Nucleus accumbens (tissue), 56 donors: ENCODE data around the gene DUSP7.

ENCODE experiments used
- DNase-seq, 56 donors: peaks; one replicate each; lab custom pipeline; 2025; lab: John Stamatoyannopoulos, UW

DUSP7 gene

DNA sequence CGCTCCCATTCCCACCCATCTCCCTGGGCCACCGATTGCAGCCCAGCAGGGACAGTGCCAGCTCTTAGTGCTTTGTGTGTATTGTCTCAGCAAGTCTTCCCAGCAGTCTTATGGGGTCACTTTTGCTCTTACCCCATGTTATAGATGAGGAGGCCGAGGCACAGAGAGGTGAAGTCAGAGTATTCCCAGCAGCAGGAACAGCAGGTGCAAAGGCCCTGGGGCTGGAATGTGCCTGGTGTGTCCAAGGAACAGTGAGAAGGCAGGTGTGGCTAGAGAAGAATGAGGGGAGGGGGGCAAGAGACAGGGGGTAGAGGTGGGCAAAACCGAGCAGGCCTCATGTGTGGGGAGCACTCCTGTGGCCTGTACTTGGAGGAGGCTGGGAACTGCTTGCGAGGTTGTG, 12.8 kb upstream of the DUSP7 start:
- no peak for DNase-seq

DNA sequence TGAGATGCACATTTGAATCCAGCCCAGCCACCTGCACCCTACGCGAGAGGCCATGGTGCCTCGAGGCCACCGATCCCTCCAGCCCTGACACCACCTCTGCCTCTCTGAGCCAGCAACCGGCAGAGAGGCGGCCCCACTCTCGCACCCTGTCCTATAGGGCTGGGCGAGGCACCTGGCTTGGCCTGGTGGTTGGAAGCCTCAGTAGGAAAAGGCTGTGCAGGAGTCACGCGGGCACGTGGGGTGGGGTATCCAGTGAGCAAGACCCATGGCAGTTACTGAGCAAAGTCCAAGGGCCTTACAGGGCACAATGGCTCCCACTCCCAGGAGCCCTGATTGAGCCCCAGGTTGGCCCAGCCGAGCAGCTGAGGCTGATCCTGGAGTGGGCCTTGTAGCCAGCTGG, 12.4 kb upstream of the DUSP7 start:
- DNase-seq = no peak

DNA sequence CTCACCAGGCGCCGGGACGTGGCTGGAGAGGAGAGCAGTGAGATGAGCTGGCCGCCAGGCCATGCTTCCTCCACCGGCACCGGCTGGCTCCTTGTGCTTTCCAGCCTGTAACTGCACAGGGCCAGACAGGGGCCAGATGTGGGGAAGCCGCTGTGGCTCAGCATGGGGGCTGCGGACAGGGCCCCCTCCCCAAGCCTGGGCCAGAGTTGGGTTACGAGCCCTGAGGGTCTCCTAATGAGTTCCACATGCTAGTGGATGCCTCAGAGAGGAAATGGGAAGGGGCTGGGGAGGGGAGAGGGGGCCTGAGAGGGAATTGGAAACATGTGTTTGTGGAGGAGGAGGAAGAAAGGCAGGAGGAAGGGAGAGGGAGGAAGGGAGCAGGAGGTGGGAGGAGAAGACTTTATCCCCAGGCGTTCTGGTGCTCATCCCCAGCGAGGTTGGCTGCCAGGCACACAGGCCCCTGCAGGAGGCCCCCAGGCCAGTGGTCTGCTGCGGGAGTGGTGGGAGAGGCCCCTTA, 11.7 kb upstream of the DUSP7 start:
- DNase-seq = no peak

DNA sequence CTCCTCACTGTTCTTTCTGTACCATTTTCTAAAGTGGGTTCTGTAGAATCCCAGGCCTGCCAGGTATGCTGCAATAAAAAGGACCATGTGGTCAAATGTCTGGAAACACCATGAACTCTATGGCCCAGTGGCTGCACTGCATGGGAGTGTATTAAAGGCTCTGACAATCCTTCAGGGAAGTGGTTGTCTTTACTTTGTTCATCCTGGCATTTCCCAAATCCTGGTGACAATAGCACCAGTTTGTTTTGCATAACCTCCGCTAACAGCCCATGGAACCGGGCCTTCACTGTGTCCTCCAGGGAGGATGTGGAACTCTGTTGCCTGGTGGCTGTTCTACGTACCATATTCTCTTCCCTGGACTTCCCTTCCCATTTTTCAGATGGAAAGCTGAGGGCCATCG, 11.2 kb upstream of the DUSP7 start:
- DNase-seq = no peak

DNA sequence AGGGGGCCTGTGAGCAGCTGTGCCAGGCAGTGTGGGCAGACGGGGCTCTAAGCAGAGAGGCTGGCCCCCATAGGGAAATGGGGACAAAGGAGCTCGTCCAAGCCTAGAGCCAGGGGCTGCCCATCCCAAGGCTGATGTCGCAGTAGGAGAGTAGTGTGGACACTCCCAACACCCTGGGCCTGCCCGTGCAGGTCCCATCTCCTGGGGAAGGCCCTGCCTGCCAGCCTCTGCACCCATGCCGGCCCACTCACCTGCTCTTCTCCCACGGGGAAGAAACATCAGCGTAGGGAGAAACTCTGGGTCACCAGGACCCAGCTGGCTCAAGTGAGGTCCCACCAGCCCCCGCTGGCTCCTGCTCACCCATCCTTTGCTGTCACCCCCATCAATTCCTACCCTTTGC, 10.7 kb upstream of the DUSP7 start:
- no peak for DNase-seq

DNA sequence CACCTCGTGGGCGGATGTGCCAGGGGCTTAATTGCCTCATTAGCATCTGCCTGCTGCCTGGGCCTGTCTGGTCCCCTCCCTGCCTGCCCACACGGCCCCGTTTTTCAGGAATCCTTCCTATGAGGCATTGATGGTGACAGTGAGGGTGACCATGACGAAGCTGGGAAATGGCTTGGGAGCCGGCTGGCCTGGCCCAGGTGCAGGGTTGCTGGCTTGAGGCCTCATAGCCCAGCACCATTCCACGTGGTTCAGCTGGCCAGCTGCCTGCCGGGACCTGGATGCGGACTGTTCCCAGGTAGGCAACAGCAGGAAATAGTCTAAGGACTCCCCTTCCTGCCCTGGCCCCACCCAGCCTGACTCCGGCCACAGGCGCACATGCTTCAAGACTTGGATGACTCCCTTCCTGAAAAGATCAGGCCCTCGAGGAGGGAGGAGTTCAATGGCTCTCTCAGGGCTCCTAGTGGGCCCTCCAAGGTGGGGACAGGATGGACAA, 8.9 kb upstream of the DUSP7 start:
- no peak for DNase-seq

DNA sequence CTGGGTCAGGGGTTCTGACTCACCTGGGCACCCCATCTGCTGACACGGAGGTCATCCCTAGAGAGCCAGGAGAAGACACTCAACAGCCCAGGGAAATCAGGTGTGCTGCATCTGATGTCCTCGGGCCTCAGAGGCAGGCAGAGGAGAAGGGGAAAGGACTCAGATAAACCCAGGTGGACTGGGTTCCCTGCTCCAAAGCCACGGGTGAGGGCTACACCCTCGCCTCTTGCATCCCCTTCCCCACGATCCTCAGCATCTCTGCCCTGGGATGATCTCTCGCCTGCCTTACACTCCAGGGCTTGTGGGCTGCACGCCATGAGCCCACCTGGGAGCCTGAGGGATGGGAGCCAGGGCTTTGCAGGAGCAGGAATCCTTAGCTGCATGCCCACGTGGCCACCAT, 8.2 kb upstream of the DUSP7 start:
- DNase-seq = no peak

DNA sequence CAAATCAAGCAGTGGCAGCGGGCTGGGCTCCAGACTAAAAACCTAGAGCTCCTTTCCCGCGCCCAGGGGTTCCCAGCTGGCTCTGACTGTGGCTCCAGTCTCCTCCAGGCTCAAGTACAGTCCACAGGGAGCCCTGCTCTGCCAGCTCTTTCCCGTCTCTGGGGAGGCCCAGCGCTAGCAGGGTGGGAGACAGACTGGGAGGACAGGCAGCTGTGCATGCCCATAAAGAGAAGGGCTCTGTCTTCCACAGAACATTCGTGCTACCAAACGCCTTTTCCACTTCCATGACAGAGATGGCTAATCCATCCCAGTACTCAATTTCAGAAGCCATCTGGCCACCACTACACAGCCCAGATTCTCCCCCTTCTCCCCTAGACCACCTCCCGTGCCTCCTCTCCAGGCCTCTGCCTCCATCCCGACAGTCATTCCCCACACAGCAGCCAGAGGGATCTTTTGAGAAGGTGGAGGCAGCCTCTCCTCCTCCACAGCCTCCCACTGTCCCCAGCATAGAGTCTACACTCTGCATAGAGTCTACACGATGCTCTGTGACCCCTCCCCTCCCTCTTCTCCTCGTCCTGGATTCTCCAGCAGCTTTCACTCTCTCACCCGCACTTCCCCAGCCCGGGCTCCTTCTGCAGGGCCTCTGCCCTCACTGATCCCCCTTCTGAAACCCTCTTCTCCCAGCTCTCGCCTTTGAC, 6.8 kb upstream of the DUSP7 start:
- peak in 1 of 56 donors; percentile 25 for DNase-seq

DNA sequence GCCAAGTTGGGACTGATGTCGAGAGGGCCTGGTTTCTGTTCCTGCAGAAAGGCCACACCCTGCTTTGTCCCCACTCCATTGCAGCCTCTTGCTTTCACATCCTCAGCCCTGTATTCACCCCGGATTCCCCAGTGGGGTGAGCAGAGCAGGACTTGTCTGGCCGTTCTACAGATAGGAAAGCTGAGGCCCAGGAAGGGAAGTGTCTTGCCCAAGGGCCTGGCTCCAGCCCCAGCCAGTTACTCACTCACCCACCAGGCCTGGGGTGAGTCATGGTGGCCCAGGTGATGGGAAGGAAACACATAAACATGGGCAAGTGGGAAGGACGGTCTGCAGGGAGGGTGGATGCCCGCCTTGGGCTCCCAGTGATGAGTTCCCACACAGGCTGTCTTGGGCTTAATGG, 6.1 kb upstream of the DUSP7 start:
- no peak for DNase-seq

DNA sequence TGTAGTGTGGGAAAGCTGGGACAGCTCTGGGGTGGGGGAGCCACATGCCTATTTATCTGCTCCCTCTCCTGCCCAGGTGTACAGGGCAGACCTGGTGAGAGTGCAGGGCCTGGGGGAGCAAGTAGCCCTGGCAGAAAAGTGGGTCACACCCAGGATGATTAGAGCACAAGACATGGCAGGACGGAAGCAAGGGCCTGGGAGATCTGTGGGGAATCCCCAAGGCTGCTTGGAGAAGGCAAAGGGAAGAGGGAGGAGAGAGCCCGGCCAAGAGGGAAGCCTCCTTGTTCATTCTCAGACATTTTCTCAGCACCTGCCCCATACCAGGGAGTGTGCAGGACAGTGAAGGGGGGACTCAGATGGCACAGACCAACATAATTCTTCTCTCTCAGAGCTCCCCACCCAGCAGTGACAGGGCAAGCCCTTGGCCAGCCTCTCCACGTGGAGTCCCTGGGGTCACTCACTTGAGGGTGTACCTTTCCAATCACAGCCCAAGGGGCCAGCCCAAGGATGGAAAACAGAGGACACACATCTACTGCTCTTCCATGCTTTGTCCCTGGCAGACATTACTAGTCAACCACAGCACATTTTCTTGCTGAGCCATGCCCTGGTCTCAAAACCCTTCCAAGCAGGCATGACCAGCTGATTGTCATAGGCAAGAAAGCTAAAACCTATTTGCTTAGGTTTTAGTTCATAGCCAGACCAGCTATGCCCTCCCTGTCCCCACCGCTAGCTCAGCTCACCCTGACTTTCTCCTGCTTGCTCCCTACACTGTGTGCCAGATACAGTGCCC, 4.9 kb upstream of the DUSP7 start:
- DNase-seq = no peak

DNA sequence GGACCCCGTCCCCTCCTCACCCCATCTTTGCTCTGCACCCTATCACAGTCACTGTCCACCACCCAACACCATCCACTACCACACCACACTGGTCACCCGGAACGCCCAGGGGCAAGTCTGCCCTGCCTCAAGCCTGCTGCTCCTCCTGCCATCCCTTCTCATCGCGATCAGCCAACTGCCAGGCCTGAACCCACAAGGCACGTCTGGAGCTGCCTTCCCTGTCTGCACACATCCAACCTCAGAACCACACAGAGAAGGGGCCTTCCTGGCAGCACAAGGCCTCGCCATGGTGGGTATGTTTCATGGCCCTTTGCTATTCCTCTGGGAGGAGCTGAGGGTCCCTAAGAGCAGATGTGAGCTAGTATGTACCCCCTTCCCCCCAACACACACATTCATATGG, 3.4 kb upstream of the DUSP7 start:
- no peak for DNase-seq

DNA sequence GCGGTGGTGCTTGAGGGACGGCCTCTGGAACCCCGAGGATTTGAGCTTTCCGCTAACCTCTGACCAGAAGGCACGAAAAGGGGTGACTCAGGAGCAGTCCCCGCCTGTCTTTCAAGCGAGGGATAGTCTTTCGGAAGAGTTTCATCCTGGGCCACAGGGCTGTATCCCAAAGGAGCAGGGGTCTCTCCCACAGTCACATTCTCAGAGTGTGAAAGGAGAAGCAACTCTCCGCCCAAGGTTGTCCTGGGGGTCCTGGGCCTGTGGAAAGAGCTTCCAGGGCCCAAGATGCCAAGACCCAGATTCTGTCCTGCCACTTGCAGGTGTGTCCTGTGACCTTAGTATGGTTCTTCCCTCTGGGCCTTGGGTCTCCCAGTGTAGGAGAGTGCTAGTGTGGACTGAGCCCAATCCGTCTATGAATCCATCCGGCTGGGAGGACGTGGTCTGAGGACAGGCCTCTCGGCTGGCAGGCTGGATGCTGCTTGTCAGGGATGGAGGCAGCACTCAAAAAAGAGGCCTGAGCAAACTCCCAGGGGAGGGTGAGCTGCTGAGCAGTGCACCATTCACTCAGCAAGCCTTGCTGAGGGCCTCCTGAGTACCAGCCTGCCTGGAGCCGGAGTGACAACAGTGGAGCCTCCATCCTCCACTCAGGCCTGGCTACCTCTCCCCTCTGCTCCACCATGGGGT, 1.6 kb upstream of the DUSP7 start:
- no peak for DNase-seq

DNA sequence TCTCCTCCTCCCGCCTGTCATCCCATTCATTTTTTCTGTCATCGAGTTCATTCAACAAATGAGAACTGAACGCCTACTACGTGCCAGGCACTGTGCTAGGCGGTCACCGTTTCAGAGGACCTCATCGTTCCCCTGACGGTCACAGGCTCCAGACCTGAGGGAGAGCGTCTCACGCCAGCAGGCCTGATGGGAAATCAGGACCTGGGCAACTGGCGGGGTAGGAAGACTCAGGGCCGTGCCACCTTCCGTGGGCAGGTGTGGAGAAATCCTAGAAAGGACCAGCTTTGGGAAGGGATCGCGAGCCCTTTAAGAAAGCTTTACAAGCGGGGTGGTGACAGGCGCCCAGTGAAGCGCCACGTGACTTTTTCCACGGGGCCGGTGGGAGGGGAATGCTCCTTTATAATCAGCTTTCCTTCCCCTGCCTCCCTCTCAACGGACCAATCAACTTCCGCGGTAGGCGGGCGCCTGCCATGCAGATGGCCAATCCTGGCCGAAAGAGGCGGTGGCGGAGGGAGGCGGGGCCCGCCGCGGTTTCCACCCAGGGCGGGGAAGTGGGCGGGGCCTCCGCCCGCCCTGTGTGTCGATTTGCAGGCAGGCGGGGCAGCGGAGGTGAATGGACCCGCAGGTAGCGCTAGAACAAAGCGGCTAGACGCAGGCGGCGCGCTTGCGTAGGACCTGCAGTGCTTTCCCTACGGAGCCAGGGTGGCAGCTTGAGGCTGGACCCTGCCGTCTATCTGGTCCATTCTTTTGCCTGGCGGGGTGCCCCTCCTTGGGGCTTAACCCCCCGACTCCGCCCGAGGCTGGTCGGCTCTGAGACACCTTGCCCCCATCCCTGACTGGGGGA, 819 bp upstream of the DUSP7 start:
- DNase-seq = peak; percentile 80 to 100 (median 99)

DNA sequence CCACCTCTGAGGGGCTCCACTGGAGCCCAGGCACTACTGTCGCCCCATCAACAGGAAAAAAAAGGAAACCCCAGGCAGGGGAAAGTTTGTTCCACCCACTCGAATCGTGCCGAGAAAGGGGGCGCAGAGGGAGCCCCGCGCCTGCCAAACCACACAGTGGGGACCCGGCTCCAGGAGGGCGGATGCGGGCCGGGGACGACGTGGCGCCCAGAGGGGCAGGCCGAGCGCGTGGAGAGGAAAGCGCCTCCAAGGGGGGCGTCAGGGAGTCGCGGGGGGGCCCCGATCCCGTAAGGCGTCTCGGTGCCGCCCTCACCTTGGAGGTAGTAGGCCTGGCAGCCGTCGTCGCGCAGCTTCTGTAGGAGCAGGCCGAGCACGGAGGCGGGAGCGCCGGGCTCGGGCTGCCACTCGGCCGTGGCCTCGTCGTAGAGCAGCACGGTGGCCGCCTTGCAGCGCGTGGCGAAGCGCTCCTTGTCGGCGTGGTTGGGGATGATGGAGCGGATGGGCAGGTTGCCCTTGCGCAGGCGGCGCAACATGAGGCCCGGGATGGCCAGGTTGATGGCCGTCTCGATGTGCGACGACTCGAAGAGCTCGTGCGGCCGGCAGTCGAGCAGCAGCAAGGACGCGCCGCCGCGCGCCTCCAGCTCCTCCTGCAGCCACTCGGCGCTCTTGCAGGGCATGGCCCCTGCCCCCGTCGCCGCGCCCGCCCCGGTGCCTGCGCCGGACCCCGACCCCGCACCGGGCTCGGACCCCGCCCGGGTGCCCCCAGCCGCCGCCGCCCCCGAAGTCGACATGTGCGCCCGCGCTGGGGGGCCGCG, 627 bp downstream of the DUSP7 start:
- DNase-seq = peak in 1 of 56 donors; percentile 28

DNA sequence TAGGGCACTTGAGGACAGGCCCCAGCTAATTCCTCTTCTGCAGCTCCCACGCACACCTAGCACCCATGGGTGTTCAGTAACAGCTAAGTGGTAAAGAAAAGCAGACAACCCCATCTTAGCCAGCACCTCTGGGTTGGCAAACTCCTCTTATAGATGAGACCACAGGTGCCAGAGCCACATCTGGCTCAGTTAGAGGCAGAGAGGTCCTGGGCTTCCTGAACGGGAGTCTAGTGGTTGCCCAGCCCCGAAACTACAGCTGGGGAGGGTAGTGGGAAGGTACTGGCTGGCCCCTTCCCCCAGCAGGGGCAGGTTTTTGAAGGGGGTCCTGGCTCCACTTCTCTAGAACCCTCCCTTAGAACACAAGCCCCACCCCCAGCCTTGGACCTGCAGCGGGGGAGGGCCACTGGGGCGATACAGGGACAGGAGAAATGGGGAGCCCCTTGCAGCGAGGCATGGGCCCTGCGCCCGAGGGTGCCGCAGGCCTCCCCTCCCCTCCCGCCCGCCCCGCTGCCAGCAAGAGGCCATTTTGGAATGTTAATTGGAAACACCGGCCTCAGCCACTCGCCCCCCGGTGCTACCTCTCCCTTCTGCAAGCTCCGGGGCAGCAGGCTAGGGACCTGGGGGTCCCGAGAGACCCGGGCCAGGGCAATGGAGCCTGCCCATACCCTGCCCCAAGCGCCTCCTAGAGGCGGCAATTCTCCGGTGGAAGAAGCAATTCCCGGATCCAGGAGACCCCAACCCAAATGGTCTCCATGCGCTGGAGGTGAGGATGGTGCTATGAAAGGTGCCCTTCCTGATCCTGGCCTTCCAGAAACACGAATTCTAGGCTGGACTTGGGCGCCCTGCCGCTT, 1.5 kb downstream of the DUSP7 start:
- peak in 4 of 56 donors; percentile 27 to 59 (median 44) for DNase-seq

DNA sequence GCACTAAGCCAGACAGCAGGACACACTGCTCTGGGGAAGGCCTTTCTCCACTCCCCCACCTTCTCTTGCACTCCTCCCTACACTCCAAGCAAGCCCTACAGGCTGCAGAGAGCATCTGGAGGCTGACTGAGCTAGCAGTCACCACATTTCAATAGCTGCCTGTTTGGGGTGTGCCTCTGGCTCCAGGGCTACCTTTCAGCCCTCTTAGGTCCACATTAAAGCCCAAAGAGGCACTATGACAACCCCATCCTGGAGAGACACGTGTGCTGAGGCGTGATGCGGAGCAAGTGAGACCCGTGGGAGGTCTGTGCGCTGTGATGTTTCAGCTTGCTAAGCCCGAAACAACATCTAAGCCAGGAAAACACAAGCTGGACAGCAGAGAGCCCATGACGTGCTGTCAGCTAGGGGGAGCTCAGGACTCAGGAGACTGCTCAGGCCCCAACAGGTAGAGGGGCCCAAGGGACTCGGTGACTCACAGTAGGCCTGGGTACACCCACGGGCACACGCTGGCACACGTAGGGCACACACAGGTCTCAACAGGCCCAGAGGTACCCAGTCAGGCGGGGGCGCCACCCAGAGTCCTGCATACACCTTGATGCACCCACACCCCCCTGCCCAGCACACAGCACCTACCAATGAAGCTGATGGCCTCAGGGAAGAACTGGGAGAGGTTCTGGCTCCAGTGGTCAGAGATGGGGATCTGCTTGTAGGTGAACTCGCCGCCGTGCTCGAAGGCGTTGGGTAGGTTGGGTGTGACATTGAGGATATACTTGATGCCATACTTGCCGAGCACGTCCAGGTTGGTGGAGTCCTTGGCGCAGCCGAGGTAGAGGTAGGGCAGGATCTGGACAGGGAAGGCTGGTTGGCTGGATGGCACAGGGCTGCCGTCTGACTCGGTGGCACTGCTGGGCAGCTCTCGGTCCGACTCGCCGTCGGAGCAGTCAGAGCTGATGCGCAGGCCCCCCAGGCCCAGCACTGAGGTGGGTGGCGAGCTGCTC, 2.8 kb downstream of the DUSP7 start:
- DNase-seq = peak in 21 of 56 donors; percentile 20 to 71 (median 50)

DNA sequence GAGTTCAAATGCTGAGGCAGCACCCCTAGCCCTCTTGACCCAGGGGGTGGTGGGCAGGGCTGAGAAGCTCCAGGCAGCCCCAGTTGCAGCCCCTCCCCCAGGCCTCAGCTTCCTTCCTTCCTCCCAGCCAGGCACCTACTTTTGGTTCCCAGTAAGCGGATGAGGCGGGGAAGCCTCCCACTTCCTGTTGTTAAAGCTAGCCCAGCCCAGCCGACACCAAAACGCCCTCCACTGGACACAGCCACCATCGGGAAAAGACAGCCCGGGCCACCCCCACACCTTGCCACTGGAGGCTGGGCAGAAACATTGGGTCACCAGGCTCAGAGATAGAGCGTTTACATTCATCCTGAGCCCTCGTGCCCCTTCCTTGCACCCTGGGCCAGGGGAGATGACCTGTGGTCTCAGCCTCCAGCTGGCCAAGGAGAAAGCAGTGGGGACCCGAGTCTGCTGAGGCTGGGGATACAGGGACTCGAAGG, 3.5 kb downstream of the DUSP7 start:
- peak in 53 of 56 donors; percentile 36 to 84 (median 68) for DNase-seq
